NCI-H2171 (cell line): ENCODE results near the gene STK38.
"Not testable (repeated sequence)": the region's sequence is repeated elsewhere in the genome, so short reads cannot be mapped to it uniquely, and the experiment has no call there.

Experiments
- DNase-seq: peaks from one replicate; lab custom pipeline; 2025; lab: John Stamatoyannopoulos, UW

The STK38 gene

DNA sequence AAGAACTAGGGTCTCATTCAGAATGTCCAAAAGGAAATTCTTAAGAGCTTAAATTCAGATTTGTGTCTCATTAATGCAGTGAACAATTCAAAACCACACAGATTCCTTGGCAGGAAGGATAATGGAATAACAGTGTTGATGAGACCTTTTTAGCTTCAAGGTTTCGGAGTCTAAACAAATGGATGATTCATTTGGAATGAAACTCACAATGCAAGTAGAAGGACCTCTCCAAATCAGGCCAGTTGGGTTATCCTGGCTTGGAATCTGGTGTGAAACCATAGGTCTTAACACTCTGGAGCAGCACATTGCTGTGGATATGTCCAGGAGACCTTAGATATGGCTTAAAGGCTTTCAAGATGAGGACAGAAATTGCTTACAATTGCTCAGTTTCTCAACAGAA is 59.6 kb downstream of the STK38 start:
- DNase-seq, result no peak

- DNase-seq, result no peak
Observed at GRCh38 chr6:36484736-36485135, 62.5 kb downstream of the STK38 start.

DNA sequence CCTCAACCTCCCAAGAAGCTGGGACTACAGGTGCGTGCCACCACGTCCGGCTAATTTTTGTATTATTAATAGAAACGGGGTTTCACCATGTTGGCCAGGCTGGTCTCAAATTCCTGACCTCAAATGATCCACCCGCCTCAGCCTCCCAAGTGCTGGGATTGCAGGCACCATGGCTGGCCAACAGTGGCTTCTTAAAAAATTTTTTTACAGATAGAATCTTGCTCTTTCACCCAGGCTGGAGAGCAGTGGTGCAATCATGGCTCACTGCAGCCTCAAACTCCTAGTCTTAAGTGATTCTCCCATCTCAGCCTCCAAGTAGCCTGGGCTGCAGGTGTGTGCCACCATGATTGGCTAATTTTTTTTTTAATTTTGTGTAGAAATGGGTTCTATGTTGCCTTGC is 64.0 kb downstream of the STK38 start:
- not testable (repeated sequence) for DNase-seq

- DNase-seq, result no peak
Observed at GRCh38 chr6:36479256-36479655, 68.0 kb downstream of the STK38 start.

GRCh38 chr6:36478051-36478526 is 69.2 kb downstream of the STK38 start:
- DNase-seq, result no peak

- DNase-seq, result no peak
Observed at GRCh38 chr6:36469946-36470345, 77.3 kb downstream of the STK38 start.

DNA sequence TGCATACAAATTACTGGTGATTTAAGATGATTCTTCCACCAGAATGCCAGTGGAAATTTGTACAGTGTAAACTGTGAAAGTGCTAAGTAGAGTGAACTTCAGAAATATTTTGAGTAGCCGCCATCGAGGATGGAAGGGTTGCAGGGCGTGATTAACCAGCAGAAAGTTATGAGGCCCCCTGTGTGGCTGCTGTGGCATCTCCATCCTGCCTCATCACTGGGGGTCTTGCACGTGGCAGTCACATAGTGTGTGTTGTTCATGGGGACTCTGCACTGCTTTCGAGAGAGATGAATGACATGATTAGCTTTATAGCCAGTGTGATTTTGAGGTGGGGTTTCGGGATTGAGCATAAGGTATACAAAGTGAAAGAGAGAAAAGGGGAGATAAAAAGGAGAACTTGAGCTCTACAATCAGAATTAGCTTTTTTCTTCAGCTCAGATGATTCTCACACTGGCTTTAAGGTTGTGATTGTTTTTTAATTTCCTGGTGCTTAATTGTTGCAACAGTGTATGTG is 78.1 kb downstream of the STK38 start:
- DNase-seq, result no peak

DNA sequence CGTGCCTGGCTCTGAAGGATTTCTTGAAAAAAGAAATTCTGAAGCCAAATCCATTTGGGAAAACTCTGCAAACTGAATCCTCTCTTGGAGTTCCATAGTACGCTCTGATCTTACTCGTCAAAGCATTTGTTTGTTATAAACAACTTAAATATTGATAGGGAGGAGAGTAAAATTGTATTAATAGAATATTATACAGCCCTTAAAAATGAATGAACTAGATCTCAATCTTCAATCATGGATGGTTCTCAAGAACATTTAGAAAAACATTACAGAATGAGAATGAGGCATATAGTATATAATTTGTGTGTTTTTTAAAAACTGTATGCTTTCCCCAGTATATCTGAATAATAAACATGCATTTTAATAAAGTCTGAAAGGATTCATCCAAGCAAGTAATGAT is 79.7 kb downstream of the STK38 start:
- DNase-seq, result no peak

- DNase-seq, result no peak
Observed at GRCh38 chr6:36464233-36464632, 83.0 kb downstream of the STK38 start.

DNA sequence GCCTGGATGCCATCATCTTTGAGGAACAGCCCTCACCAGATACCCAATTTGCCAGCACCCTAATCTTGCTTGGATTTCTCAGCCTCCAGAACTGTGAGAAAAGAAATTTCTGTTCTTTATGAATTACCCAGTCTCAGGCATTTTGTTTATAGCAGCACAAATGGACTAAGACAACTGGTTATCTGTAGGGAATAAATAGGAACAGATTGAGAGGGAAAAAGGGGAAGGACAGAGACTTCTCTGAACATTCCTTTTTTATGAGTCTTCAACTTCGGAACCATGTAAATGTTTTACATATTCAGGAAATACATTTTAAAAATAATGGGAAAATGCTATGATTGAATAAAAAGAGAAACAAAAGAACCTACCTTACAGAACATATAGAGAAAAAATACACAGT is 83.6 kb downstream of the STK38 start:
- no peak for DNase-seq

DNA sequence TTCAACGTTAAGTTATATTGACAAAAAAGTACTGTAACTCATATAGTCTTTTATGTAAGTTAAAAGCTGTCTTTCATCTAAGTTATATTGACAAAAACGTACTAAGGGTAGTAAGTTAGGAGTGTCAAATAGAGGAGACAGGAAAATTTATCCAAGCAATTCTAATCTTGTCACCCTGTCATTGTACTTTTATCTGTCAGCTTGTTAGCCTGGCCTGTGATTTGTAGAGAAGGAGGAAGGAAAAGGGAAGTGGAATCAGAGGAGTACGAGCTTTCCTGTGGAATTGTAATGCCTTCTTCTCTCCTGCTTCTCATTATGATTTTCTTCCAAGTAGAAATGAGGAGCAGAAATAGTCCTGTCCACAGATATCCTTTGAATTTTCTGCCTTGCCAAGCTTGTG is 85.6 kb downstream of the STK38 start:
- no peak for DNase-seq

GRCh38 chr6:36460916-36461315 is 86.4 kb downstream of the STK38 start:
- no peak for DNase-seq

GRCh38 chr6:36459501-36459900 is 87.8 kb downstream of the STK38 start:
- DNase-seq, result no peak

GRCh38 chr6:36455486-36456027 is 91.7 kb downstream of the STK38 start:
- no peak for DNase-seq

DNA sequence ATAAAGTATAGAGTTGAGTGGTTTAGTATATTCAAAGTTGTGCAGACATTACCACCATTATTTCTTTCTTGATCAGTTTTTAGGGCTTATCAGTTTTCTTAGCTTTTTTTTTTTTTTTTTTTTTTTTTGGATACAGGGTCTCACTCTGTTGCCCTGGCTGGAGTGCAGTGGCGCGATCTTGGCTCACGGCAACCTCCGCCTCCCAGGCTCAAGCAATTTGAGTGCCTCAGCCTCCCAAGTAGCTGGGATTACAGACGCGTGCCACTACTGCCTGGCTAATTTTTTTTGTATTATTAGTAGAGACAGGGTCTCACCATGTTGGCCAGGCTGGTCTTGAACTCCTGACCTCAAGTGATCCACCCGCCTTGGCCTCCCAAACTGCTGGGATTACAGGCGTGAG is 94.4 kb downstream of the STK38 start:
- not testable (repeated sequence) for DNase-seq

- DNase-seq, result not testable (repeated sequence)
Observed at GRCh38 chr6:36449173-36449572, 98.1 kb downstream of the STK38 start.

GRCh38 chr6:36445621-36446020 is 101.7 kb downstream of the STK38 start:
- DNase-seq, result no peak

DNA sequence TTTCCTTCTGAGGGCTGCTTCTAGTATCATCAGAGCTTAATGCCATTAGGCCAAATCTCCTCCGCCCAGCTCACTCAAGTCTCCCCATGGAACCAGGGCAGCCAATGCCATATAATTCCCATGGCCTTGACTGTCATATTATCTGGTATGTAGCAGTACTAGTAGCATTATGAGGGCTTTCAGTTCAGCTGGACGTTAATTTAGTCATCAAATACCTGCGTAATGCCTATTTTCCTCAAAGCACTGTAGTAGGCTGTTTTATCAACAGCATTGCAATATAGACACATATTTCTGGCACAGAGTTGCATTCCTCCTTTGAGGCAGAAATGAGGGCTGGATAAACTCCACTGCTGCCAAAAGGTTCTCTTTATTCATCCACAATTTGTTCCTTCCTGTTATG is 102.8 kb downstream of the STK38 start:
- DNase-seq, result no peak
